Body of pancreas (tissue), 4 donors: Measurements from ENCODE around the gene NEMF.

ENCODE experiments used
- CTCF ChIP-seq, 7 experiments: fragments of 450-650 bp in 4 of 7; fragments of 200-600 bp in 3 of 7; sonication (generic) in 3 of 7; IDR thresholded peaks; one replicate each; pipeline ENCODE4 v1.5.1; 2016 to 2019; ENCODE audit warnings: antibody characterized with exemption in 7 of 7
- POLR2A ChIP-seq, 3 donors: fragments of 450-650 bp; IDR thresholded peaks; one replicate each; pipeline ENCODE4 v1.6.1; 2016; ENCODE audit warnings: antibody characterized with exemption in 3 of 3, mild to moderate bottlenecking in 2 of 3

- TF ChIP-seq CTCF (IDR thresholded peaks at IDR 0.05) (no peak), POLR2A (IDR thresholded peaks at IDR 0.05) (no peak)
Observed at GRCh38 chr14:49774106-49774505, 78.5 kb downstream of the NEMF start.
